NT2/D1 (cell line): ENCODE measurements around the gene LZTS2.
A peak's percentile ranks its signal among the peaks of the same experiment; 100 is the strongest.

Source experiments
- DNase-seq: peaks from one replicate; pipeline ENCODE4 v3.0.0-alpha.2; 2011; ENCODE audit warnings: low read depth, low spot score
- H3K27me3 ChIP-seq: 2 replicates; pipeline ENCODE4 v1.6.0; 2011; ENCODE audit warnings: mild to moderate bottlenecking; ENCODE audit not compliant: insufficient read length, insufficient read depth
- H3K36me3 ChIP-seq: 2 replicates; pipeline ENCODE4 v1.6.1; 2011; ENCODE audit warnings: mild to moderate bottlenecking, low read length, mixed read lengths; ENCODE audit not compliant: insufficient read depth, insufficient read length
- H3K4me1 ChIP-seq: 2 replicates; pipeline ENCODE4 v1.5.1; 2011; ENCODE audit not compliant: insufficient read depth, insufficient read length
- H3K4me3 ChIP-seq: 2 replicates; pipeline ENCODE4 v1.5.1; 2011; ENCODE audit warnings: low read depth; ENCODE audit not compliant: insufficient read length
- H3K9ac ChIP-seq: 2 replicates; pipeline ENCODE4 v1.6.0; 2011; ENCODE audit warnings: low read depth; ENCODE audit not compliant: insufficient read length
- H3K9me3 ChIP-seq: 2 replicates; pipeline ENCODE4 v1.5.1; 2011; ENCODE audit warnings: mild to moderate bottlenecking, low read length; ENCODE audit not compliant: insufficient read depth
- SUZ12 ChIP-seq: IDR thresholded peaks from 2 replicates; pipeline ENCODE4 v1.6.1; 2011; ENCODE audit not compliant: insufficient read length, insufficient read depth; ENCODE audit errors: extremely low read depth
- YY1 ChIP-seq: IDR thresholded peaks from 2 replicates; pipeline ENCODE4 v1.6.1; 2011; ENCODE audit not compliant: insufficient read length, insufficient read depth
- ZNF274 ChIP-seq: IDR thresholded peaks from 2 replicates; pipeline ENCODE4 v1.6.1; 2011; ENCODE audit warnings: mild to moderate bottlenecking, low read depth, low read length

Gene LZTS2

DNA sequence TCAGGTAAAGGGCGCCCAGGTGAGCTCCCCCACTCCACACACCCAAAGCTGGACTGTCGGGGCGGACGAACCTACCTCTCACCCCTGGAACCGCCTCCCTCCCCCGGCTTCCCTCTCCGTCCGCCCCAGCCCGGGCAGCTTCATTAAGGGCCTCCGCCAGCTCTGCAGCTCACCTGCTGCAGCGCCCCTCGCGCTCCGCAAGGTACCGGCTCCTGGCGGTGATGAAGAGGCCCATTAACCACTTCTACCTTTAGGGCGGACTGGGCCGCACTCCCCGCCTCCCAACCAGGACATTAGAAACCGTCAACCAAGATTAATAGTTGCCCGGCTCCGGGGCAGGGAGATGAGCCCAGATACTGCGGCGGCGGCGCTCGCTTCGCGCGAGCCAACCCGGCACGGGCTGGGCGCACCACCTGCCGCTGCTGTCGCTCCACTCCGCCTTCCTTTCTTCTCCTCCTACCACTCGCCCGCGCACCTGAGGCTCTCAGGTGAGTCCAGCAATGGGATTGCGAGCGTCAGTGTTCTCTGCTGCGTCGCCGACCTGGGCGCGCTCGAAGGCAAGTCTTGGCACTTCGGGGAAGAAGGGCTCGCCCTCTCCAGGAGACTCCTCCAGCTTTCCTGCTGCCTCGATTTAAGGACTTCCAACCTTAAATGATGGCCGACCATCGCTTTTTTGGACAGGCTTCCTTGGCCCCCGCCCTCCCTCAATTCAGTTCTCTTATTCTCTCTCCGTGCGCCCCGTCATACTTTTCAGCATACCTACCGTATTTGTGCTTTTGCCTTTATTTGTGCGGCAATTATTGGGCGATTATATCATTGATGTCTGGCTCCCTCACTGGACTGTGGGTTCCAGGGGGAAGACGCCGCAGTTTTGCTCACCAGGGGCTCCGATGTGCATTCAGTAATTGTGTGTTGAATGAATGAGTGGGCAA lies 48.6 kb downstream of the LZTS2 start:
- Histone ChIP-seq H3K4me1 (peaks cover 6% of the 10 kb centered on the region), H3K9ac (no peak overlapping the region), H3K4me3 (no peak overlapping the region), H3K27me3 (peaks cover 5% of the 10 kb centered on the region), H3K9me3 (no peaks in the 10 kb centered on the region), H3K36me3 (no peaks in the 10 kb centered on the region)
- TF ChIP-seq ZNF274 = no peak
- TF ChIP-seq YY1 = no peak
- TF ChIP-seq SUZ12 = no peak
- no peak for DNase-seq

DNA sequence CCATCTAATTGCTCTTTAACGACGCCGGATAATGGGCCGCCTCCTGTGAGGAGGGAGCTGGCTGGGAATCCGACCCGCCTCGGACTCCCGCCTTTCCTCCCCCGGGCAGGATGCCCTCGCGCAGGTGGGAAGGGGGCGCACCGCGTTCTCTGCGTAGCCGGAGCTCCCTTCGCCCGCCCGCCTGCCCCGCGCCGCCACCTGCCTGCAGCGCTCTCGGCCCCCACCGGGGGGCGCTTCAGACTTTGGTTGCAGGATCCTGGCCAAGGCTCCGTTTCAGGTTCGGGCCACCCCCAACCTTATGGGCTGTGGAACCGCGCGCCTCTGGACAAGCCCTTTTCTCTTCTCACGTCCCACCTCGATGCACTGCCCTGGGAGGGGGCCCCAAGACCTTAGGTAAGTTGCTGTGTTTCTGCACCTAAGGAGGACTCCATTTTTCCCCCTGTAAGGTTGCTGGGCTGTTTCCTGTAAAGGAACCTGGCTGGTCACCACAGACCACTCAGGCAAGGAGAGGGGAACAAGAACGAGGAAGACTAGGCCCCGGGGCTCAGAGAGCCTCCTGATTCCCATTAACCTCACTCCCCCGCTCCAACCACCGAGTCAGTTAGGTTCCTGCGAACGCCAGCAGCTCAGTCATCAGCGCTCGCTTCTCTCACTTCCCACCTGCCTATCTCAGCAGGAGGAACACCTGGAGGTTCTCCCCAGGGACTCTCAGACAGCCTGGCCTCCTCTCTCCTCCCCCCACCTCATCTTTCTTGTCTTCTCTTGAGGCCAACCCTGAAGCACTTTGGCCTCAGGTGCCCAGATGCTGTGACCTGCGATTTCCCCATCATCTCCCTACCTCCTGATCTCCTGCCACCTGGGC lies 50.8 kb downstream of the LZTS2 start:
- peaks cover 5% of the 10 kb centered on the region for H3K27me3 ChIP-seq
- H3K9me3 ChIP-seq = no peaks in the 10 kb centered on the region
- DNase-seq = no peak
- peaks cover 7% of the 10 kb centered on the region for H3K36me3 ChIP-seq
- H3K4me3 ChIP-seq = peak overlapping the region; percentile 4
- H3K4me1 ChIP-seq = peaks cover 6% of the 10 kb centered on the region
- peak overlapping the region; percentile 50 for H3K9ac ChIP-seq
- TF ChIP-seq YY1 (no peak), SUZ12 (no peak), ZNF274 (no peak)

GRCh38 chr10:101052285-101052684 lies 52.7 kb downstream of the LZTS2 start:
- H3K27me3 ChIP-seq = peaks cover 5% of the 10 kb centered on the region
- H3K4me1 ChIP-seq = peaks cover 6% of the 10 kb centered on the region
- no peak overlapping the region for H3K4me3 ChIP-seq
- H3K9me3 ChIP-seq = no peaks in the 10 kb centered on the region
- TF ChIP-seq YY1 = no peak
- no peak for TF ChIP-seq ZNF274
- TF ChIP-seq SUZ12 = no peak
- no peak overlapping the region for H3K9ac ChIP-seq
- H3K36me3 ChIP-seq = peaks cover 15% of the 10 kb centered on the region
- no peak for DNase-seq

GRCh38 chr10:101053516-101053915 lies 53.9 kb downstream of the LZTS2 start:
- no peak for DNase-seq
- Histone ChIP-seq H3K9ac (no peak overlapping the region), H3K9me3 (no peaks in the 10 kb centered on the region), H3K27me3 (peaks cover 5% of the 10 kb centered on the region), H3K36me3 (peaks cover 19% of the 10 kb centered on the region), H3K4me3 (no peak overlapping the region), H3K4me1 (peaks cover 6% of the 10 kb centered on the region)
- no peak for TF ChIP-seq ZNF274

- H3K27me3 ChIP-seq = peaks cover 5% of the 10 kb centered on the region
- no peak for DNase-seq
- TF ChIP-seq ZNF274 (no peak), SUZ12 (no peak), YY1 (no peak)
- peaks cover 19% of the 10 kb centered on the region for H3K36me3 ChIP-seq
- no peak overlapping the region for H3K4me3 ChIP-seq
- H3K9ac ChIP-seq = no peak overlapping the region
- peaks cover 6% of the 10 kb centered on the region for H3K4me1 ChIP-seq
- no peaks in the 10 kb centered on the region for H3K9me3 ChIP-seq
Observed at GRCh38 chr10:101054351-101054750, 54.7 kb downstream of the LZTS2 start.

- H3K4me3 ChIP-seq = no peak overlapping the region
- peaks cover 6% of the 10 kb centered on the region for H3K4me1 ChIP-seq
- TF ChIP-seq YY1 (no peak), ZNF274 (no peak), SUZ12 (no peak)
Observed at GRCh38 chr10:101054876-101055275, 55.3 kb downstream of the LZTS2 start.

DNA sequence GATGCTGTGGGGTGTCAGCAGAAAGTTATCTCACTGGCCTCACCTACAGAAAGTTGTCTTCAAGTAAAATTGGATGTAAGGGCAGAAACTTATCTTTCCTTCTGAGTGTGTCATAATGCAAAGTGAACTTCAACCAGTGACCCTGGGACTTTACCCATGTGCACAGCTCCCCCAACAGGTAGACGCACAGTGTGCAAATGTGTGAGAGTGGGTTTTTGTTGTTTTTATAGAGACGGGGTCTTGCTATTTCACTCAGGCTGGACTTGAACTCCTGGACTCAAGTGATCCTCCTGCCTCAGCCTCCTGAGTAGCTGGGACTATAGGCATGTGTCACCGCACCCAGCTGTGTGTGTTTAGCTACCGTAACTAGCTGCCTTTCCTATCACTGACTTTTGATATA lies 55.8 kb downstream of the LZTS2 start:
- Histone ChIP-seq H3K9ac (no peak overlapping the region), H3K36me3 (peaks cover 19% of the 10 kb centered on the region), H3K4me1 (peaks cover 5% of the 10 kb centered on the region), H3K4me3 (no peak overlapping the region), H3K27me3 (peaks cover 2% of the 10 kb centered on the region), H3K9me3 (no peaks in the 10 kb centered on the region)
- no peak for TF ChIP-seq ZNF274
- no peak for TF ChIP-seq YY1
- TF ChIP-seq SUZ12 = no peak
- DNase-seq = no peak

More at GRCh38 chr10:101054876-101055275, 55.3 kb downstream of the LZTS2 start:
- Histone ChIP-seq H3K27me3 (peaks cover 4% of the 10 kb centered on the region), H3K36me3 (peaks cover 19% of the 10 kb centered on the region), H3K9ac (no peak overlapping the region), H3K9me3 (no peaks in the 10 kb centered on the region)
- DNase-seq = no peak
